Hindlimb muscle (tissue), 1 donor: Measurements from ENCODE around the gene SLC25A25. TPM values are rescaled to one million over a fixed set of nuclear protein-coding genes. Genes with fewer than 3 reads are reported as not detected.

Experiments
- DNase-seq: peaks from one replicate; pipeline ENCODE4 v3.0.0-alpha.2; 2013
- polyA plus RNA-seq: library from polyadenylated mRNA; unstranded; fragments of 120-200 nt; gene quantifications from one replicate; pipeline ENCODE4 v1.2.1, GENCODE V29; 2013; ENCODE audit not compliant: insufficient read length

Gene SLC25A25
- polyA plus RNA-seq, 1 donor, result 14.9 TPM

DNA sequence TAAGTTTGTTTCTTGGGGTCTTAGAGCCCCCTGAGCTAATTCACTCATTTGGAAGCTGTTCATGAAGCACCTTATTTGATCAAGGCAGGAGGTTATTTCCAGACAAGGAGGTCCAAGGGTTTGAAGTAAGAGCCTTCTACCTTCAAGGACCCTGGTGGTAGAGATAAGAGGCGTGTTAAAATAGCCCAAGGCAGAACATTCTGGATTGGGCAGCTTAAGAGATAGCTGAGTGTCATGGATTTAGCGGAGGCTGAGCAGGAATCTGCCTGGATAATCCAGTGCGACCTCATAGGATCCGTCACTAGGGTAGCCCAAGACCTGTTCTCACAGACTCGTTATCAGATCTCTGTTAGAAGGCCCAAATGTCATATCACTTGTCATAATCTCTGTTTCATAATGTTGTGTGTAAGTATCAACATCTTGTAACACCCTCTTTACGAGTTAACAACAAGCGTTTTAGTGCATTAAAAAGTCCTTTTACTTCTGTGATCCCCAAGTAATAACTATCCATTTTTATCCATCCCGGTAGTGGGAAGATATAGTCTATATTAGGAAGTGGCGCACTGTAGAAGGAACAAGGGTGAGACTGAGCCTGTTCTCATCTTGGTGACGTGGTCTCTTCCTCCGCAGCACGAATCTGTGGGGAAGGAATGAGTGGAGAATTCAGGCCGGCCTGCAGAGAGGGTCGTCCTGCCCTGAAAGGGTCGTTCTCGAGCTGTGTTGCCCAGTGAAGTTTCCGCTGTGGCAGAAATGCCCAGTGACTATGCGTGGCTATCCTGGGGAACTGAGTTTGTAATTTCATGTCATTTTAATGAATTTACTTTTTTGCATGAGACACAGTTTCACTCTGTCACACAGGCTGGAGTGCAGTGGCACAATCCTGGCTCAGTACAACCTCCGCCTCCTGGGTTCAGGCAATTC lies 28.8 kb downstream of the SLC25A25 start:
- DNase-seq, result no peak

DNA sequence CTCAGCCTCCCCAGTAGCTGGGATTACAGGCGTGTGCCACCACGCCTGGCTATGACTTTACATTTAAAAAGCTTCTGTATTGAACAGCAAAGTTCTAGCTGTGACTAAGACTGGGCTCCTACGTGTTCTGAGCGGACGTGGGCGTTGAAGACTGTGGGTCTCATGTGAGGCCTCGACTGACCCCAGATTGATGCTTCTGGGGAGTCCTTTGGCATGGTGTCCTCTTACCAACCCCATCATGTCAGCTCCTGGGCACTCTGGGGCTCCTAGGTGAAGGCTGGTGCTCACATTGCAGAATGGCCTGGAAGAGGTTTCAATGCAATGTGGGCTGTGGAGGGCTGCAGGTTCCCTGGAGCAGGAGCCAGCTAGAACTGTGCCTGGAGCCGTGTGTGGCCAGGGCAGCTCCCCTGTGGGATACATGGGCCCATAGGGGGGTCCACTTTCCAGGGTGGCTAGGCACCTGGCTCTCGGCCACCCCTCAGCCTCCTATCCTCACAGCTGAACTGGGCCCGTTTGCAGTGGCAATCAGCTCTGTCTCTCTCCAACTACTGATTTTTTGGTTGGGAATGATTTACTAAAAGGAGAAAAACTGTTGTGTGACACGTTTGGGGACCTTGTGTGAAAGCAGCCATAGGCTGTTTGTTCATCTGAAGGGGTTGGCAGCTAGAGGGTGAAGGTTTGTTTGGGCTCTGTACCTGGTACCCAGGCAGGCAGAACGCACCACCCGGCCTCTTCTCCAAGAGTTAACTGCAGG lies 29.7 kb downstream of the SLC25A25 start:
- no peak for DNase-seq

DNA sequence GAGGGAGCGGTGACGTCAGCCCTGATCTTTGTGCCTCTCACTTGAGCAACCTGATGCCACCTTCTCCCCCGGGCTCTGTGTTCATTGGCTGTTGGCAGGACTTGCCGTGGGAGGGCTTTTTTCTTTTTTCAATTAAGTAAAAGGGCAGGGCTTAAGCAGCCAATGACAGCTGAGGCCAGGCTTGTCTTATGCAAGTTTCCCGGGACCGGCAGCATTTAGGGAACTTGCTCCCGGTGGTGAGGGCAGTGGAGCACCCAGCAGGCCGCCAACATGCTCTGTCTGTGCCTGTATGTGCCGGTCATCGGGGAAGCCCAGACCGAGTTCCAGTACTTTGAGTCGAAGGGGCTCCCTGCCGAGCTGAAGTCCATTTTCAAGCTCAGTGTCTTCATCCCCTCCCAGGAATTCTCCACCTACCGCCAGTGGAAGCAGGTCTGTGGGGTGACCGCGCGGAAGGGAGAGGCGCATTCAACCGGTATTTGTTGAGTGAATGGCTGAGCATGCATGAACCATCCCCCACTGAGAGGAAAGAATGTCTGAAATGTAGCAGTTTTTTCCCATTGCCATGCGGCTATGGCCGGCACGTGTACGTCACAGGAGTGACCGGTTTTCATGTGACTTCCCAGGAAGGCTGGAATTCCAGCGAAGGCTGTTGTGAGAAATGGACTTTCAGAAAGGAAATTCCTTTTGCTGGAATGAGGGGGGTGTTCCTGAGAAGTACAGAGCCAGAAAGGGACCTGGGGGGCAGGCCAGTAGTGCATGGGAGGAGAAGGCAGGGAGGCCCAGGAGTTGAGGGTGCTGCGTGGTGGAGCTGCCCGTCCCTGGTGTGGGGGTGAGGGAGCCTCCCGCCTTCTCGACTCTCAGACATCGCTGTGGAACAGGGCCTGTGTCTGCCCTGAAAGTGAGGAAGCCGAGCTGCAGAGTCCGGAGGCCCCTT lies 30.5 kb downstream of the SLC25A25 start:
- peak; percentile 76 for DNase-seq

DNA sequence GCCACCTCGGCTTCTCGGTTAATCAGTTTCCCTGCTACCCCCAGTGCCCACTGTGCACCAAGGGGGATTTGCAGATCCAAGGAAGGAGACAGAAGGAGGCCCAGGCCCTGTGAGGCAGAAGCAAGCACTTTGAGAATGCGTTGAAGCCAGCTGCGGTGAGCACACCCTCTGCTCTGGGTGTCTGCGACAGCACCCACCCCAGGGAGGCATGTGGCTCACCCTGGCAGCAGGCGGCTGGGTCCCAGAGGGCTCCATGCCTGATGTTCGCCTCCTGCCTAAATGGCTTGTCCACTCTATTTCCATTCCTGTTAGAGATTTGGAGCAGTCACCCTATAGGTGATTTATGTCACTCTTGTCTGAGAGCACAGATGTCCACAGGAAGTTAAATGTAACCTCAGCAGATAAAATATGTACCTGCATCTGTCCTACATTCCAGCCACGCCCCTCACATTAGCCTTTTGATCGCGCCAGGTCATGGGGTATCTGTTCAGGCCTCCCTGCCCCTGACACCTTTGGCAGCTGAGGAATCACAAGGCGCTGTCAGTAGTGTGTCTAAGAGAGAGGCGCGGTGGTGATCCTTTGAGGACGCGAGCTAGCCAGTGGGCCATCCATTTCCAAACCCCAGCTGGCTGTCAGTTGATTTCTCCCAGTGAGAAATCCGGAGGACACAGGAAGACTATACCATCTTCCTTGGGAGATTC lies 31.3 kb downstream of the SLC25A25 start:
- DNase-seq, result no peak

DNA sequence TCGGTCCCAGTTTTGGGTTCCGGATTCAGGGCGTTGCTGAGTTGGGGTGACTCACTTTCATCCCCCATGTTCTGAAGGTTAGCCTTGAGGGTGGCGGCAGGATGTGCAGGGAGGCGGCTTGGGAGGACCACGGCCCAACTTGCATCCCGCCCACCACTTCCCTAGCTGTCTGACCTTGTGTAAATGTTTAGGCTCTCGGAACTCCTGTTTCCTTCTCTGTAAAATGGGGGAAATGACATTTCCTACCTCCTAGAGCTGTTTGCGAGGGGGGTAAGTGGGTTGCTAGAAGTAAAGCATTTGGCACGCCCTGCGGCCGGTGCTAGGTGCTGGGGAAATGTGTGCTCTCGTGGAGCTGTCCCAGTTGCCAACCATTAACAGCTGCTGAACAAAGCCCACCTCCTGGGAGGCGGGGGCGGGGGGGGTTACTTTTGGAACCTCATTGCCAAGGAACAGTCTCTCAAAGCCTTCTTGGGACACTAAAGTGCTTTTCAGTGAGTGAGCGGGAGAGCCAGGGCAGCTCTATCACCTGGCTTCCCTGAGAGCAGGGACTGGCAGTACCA lies 32.0 kb downstream of the SLC25A25 start:
- DNase-seq, result no peak

DNA sequence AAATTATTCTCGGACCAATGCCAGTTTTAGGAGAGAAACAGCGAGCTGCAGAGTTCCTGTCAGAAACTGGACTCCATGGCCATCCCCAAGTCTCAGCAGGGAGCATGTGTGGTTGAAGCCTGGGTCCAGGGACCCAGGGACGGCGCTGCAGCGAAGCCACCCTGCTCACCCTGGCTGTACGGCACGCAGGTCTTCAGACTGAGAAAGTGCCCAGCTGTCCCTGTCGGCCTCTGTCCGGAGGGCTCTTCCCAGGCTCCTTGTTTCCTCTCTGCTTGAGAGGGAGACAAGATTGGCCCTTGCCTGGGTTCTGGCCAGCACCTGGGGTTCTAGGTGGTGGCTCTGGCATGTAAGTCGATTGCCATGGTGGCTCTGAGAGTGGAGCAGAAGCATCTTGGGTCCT lies 32.5 kb downstream of the SLC25A25 start:
- no peak for DNase-seq

DNA sequence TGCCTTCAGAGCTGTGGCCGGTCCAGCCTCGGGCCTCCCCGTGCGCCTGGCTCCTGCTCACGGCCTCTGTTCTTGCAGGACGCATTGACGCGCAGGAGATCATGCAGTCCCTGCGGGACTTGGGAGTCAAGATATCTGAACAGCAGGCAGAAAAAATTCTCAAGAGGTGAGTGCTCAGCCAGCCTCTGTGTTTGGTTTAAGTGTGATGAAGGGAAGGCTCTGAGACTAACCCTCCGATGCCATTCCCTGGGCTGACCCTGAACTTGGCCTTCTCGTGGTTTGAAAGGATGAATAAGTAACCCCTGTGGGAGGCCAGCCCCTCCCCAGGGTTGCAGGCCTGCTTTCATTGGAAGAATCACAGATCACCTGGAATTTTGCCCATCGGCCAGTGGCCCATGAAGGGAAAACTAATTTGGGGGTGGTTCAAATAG lies 33.2 kb downstream of the SLC25A25 start:
- DNase-seq, result no peak

DNA sequence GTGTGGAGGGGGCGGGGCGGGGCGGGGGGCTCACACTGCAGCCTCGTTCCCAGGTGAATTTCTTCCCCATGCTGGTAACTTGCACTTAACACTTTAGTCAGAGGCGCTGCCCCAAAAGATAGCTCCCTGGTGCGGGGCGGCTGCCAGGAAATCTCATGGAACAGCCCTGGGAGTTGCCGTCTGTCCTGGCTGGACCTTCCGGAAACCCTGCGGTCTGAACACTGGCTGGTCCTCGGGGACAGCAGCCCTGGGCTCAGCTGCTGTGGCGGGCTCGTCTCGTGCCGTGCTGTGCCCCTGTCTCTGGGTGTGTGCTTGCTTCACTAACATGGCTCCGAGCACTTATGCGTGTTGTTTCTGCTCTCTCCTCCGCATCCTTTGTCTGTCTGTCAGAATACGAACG lies 33.7 kb downstream of the SLC25A25 start:
- DNase-seq, result no peak

DNA sequence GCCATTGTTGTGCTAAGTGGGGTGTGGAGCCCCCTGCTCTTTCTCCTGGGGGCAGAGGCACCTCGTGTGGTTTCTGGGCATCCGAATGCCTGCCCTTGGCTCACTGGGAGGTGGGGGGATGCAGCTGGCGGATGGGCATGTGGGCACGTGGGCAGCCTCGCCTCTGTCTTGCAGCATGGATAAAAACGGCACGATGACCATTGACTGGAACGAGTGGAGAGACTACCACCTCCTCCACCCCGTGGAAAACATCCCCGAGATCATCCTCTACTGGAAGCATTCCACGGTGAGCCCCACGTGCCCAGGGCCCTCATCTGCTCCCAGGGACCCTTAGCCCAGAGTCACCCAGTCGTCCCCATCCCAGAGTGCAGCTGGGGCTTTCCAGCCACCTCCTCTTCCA lies 34.2 kb downstream of the SLC25A25 start:
- no peak for DNase-seq

DNA sequence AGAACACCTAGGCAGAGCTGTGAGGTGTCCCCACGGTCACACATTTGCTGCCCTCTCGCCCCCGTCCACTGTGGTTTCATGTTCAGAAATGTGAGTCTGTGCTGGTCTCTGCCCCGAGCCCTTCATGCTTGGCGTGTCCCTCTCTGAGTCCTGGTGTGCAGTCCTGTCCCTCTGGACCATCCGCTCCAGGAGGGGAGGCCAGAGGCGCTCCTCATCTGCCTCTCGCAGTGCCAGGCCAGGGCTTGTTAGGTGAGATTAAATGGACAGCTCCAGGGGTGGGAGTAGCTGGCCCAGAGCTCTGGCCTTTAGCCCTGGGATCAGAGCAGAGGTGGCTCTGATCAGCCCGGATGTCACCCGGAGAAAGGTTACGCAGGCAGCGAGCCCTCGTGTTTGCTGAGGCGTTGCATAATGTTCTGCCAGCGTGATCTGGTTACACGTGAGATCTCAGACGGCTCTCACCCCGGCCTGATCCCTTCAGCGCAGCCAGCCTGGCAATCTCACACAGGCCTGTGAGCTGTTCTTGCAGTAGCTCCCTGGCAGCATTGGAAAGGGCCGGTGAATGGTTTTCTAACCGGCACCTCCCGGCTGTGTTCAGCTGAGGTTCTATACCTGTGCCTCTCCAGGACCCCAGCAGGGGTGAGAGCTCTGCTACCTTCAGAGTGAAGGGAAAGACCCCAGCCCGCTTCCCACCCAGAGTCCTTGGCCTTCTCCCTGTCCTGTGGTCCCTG lies 35.0 kb downstream of the SLC25A25 start:
- DNase-seq, result no peak

DNA sequence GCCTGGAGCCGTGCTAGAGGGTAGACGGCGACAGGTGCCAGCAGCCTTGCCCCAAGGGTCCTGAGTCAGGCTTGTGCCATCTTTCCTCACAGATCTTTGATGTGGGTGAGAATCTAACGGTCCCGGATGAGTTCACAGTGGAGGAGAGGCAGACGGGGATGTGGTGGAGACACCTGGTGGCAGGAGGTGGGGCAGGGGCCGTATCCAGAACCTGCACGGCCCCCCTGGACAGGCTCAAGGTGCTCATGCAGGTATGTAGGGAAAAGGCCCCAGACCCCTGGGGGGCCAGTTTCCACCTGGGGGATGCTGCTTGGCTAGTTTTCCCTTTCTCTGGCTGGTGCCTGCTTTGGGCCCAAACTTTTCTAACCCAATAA lies 35.5 kb downstream of the SLC25A25 start:
- no peak for DNase-seq

DNA sequence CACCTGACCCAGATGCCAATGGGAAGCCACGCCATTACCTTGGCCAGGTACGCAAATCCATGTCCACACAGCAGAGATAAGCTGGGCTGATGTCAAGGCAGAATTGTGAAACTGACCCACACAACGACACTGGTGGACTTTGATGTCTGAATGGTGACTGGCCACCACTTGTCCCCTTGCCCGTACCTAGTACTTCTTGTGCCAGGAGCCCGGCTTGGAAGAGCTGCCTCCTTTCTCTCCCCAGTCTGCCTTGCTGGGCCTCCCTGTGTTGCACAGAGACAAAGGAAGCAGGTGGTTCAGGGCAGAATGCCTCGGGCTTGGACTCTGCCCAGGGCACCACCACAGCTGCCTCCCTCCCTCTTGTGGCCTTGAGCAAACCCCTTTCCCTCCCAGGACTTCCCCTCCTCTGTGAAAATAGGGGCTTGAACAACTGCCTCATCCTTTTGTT lies 36.2 kb downstream of the SLC25A25 start:
- no peak for DNase-seq

DNA sequence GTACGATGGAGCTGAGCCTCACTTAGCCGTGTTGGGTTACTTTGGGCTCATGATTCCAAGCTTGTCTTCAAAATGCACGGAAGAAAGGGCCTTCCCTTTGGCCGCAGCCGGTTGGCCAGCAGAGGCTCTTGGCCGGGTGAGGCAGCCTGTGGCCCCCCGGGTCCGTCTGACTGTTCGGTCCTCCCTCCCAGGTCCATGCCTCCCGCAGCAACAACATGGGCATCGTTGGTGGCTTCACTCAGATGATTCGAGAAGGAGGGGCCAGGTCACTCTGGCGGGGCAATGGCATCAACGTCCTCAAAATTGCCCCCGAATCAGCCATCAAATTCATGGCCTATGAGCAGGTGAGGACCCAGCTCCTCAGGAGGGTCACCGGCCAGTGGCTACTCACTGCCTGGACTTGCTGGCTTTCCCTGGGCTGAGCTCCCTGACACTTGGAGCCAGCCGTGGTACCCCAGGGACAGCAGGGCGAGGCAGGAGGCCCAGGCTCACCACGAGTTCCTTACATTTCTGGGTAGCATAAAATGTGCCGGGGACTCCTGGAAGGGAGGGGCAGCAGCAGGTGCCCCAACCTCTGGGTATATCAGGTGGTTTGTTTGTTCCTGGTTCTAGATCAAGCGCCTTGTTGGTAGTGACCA lies 37.6 kb downstream of the SLC25A25 start:
- DNase-seq, result no peak

DNA sequence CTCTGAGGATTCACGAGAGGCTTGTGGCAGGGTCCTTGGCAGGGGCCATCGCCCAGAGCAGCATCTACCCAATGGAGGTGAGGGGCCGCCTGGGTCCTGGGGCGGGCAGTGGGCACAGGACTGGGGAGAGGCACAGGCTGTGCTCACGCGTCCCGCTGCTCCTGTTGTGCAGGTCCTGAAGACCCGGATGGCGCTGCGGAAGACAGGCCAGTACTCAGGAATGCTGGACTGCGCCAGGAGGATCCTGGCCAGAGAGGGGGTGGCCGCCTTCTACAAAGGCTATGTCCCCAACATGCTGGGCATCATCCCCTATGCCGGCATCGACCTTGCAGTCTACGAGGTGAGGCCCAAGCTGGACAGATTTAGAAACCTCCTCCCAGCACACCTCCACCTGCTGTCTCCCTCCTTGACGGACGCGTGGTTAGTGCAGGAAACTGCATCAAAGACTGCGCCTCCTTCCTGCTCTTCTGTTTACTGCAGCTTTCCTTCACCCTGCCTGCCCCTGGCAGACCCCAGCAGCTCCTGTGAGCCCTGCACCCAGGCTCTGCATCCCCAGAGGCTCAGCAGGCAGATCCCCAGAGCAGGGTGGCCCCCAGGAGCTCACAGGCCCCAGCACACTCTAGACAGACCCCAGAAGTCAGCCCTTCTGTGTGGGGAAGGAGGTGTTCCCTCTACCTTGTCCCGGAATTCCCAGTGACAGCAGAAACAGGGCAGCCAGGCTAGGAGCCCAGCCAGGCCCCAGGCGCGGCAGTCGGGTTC lies 38.3 kb downstream of the SLC25A25 start:
- DNase-seq, result no peak

DNA sequence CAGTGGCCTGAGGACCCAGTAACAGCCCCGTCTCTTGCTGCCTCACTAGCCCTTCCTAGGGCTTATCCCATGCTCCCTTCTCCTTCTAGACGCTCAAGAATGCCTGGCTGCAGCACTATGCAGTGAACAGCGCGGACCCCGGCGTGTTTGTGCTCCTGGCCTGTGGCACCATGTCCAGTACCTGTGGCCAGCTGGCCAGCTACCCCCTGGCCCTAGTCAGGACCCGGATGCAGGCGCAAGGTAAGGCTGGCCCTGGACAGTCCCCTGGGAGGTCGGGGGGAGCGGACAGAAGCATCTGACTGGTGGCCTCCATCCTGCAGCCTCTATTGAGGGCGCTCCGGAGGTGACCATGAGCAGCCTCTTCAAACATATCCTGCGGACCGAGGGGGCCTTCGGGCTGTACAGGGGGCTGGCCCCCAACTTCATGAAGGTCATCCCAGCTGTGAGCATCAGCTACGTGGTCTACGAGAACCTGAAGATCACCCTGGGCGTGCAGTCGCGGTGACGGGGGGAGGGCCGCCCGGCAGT lies 39.0 kb downstream of the SLC25A25 start:
- DNase-seq, result no peak

DNA sequence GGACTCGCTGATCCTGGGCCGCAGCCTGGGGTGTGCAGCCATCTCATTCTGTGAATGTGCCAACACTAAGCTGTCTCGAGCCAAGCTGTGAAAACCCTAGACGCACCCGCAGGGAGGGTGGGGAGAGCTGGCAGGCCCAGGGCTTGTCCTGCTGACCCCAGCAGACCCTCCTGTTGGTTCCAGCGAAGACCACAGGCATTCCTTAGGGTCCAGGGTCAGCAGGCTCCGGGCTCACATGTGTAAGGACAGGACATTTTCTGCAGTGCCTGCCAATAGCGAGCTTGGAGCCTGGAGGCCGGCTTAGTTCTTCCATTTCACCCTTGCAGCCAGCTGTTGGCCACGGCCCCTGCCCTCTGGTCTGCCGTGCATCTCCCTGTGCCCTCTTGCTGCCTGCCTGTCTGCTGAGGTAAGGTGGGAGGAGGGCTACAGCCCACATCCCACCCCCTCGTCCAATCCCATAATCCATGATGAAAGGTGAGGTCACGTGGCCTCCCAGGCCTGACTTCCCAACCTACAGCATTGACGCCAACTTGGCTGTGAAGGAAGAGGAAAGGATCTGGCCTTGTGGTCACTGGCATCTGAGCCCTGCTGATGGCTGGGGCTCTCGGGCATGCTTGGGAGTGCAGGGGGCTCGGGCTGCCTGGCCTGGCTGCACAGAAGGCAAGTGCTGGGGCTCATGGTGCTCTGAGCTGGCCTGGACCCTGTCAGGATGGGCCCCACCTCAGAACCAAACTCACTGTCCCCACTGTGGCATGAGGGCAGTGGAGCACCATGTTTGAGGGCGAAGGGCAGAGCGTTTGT lies 39.6 kb downstream of the SLC25A25 start:
- no peak for DNase-seq

DNA sequence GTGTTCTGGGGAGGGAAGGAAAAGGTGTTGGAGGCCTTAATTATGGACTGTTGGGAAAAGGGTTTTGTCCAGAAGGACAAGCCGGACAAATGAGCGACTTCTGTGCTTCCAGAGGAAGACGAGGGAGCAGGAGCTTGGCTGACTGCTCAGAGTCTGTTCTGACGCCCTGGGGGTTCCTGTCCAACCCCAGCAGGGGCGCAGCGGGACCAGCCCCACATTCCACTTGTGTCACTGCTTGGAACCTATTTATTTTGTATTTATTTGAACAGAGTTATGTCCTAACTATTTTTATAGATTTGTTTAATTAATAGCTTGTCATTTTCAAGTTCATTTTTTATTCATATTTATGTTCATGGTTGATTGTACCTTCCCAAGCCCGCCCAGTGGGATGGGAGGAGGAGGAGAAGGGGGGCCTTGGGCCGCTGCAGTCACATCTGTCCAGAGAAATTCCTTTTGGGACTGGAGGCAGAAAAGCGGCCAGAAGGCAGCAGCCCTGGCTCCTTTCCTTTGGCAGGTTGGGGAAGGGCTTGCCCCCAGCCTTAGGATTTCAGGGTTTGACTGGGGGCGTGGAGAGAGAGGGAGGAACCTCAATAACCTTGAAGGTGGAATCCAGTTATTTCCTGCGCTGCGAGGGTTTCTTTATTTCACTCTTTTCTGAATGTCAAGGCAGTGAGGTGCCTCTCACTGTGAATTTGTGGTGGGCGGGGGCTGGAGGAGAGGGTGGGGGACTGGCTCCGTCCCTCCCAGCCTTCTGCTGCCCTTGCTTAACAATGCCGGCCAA lies 40.4 kb downstream of the SLC25A25 start:
- no peak for DNase-seq
